ENCODE results near the gene KCNF1.

Gene KCNF1

GRCh38 chr2:10894264-10894935, 17.3 kb upstream of the KCNF1 start:
- H3K4me3 ChIP-seq (ENCODE audit: low read depth, low read length), result no peak overlapping the region
- no peak for TF ChIP-seq CTCF (IDR thresholded peaks at IDR 0.05; ENCODE audit: low read depth, low read length)

DNA sequence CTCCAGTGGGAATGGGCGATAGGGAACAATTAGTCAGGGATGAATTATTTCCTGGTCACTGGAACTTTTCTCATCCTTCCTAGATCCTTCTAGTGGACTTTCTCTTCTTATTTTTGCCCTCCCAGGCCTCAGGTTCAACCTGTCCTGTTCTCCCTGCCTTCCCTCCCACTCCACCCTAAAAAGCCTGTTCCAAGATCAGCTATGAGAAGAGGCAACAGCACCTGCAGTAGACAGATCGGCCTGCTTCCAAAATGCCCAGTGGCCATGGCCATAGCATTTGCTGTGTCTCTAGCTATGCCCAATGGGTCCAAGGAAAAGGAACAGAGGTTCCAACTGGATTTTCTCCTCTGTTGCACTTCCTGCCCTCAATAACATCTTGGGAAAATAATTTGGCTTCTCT, 16.5 kb upstream of the KCNF1 start:
- TF ChIP-seq CTCF (IDR thresholded peaks at IDR 0.05; ENCODE audit: low read depth, low read length), result no peak
- H3K4me3 ChIP-seq (ENCODE audit: low read depth, low read length), result no peak overlapping the region

DNA sequence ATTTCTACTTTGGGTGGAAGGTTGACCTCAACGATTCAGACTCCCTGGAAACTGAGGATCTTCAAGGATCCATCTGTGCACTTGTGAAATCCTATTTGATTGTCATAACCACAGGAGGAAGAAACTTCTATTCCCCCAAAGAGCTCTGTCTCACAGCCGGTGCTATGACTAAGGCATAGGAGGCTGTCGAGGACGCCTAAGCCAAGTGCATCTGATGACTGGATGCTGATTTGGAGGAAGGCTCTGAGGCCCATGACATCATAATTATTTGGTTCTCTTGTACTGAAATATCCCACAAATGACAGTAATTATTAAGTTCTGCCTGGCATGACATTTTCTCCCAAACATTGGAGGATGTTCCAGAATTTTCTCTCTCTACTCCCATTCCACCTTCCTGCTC, 13.8 kb upstream of the KCNF1 start:
- no peak overlapping the region for H3K4me3 ChIP-seq (ENCODE audit: low read depth, low read length)
- TF ChIP-seq CTCF (IDR thresholded peaks at IDR 0.05; ENCODE audit: low read depth, low read length), result no peak

DNA sequence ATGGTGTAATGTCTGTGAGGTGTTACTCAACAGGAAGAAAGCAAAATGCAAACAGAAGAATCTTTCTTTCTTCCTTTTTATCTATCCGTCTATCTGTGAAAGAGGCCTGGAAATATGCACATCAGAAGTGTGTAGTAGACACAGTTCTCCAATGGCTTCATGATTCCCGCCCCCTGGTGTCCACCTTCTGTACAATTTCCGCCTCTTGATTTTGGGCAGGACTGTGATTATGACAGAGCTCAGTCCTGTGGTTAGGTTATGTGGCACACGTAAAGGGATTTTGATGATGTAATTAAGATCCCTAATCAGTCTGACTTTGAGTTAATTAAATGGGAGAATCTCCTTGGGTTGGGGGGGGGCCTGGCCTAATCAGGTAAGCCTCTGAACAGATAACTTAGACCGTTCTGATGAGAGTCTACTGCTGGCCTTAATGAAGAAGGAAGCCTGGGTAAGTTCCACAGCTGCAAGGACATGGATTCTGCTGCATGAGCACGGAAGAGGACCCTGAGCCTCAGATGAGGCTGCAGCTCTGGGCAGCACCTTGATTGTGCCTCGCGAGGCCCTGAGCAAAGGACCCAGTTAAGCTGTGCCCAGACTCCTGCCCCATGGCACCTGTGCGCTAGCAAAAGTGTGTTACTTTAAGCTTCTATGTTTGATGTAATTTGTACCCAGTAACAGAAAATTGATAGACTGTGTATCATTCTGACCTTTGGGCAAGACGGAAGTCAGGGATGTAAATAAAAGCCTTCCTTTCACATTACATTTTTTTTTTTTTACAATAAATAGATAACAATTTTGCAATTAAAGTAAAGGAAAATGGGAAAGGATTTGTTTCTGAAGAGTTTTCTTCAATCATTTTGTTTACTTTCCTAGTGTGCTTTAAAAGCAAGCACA, 11.3 kb upstream of the KCNF1 start:
- H3K4me3 ChIP-seq (ENCODE audit: low read depth, low read length), result no peak overlapping the region
- peak; percentile 49 for TF ChIP-seq CTCF (IDR thresholded peaks at IDR 0.05; ENCODE audit: low read depth, low read length)

- H3K4me3 ChIP-seq (ENCODE audit: low read depth, low read length), result no peak overlapping the region
- TF ChIP-seq CTCF (IDR thresholded peaks at IDR 0.05; ENCODE audit: low read depth, low read length), result no peak
Observed at GRCh38 chr2:10901160-10901939, 10.4 kb upstream of the KCNF1 start.

DNA sequence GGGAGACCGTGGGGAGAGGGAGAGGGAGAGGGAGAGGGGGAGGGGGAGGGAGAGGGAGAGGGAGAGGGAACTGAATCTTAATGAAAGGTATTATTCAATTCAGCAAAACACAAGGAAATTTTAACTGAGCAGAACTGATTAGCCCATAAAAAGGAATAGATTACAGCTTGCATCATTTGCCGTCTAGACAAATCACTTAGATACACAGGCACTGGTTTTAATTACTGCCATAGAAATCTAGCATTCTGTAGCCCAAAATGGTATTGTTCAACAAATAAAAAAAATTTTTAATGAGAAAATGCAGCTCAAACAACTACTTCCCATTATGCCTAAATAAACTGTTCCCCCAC, 7.9 kb upstream of the KCNF1 start:
- no peak overlapping the region for H3K4me3 ChIP-seq (ENCODE audit: low read depth, low read length)
- no peak for TF ChIP-seq CTCF (IDR thresholded peaks at IDR 0.05; ENCODE audit: low read depth, low read length)
